Sigmoid colon (tissue), 7 donors: ENCODE results near the gene HLA-DQA1. TPM values are rescaled to one million over a fixed set of nuclear protein-coding genes. Genes with fewer than 3 reads are reported as not detected.
"Not testable (repeated sequence)": the region's sequence is repeated elsewhere in the genome, so short reads cannot be mapped to it uniquely, and the experiment has no call there.

ENCODE experiments used
- DNase-seq: peaks from one replicate; pipeline ENCODE4 v3.0.0-alpha.2; 2019
- H3K27ac ChIP-seq, 4 donors: fragments of 200-600 bp; sonication (generic); one replicate each; pipeline ENCODE4 v1.5.1; 2016 to 2019; ENCODE audit warnings: mild to moderate bottlenecking in 1 of 4
- H3K27me3 ChIP-seq, 3 donors: fragments of 200-600 bp; sonication (generic); one replicate each; pipeline ENCODE4 v1.5.1; 2019; ENCODE audit warnings: mild to moderate bottlenecking in 1 of 3
- H3K36me3 ChIP-seq, 4 donors: fragments of 200-600 bp; sonication (generic); one replicate each; pipeline ENCODE4 v1.5.1; 2016 to 2019
- H3K4me1 ChIP-seq, 4 donors: fragments of 200-600 bp; sonication (generic); one replicate each; pipeline ENCODE4 v1.5.1; 2017 to 2019
- H3K4me3 ChIP-seq, 4 donors: fragments of 200-600 bp; sonication (generic); one replicate each; pipeline ENCODE4 v1.5.1; 2017 to 2019; ENCODE audit warnings: mild to moderate bottlenecking in 2 of 4, moderate library complexity in 1 of 4
- H3K9me3 ChIP-seq, 4 donors: fragments of 200-600 bp in 3 of 4; sonication (generic) in 3 of 4; one replicate each; pipeline versions ENCODE4 v1.5.1 to v1.6.1; 2013 to 2019
- EP300 ChIP-seq, 4 donors: sonication (generic); formaldehyde crosslinking; IDR thresholded peaks; one replicate each; pipeline ENCODE4 v1.6.1; 2017; ENCODE audit warnings: antibody characterized with exemption in 4 of 4
- POLR2A ChIP-seq, 2 donors: fragments of 450-650 bp; IDR thresholded peaks; one replicate each; pipeline ENCODE4 v1.6.1; 2016; ENCODE audit warnings: antibody characterized with exemption in 2 of 2, mild to moderate bottlenecking in 2 of 2, moderate library complexity in 2 of 2
- POLR2AphosphoS5 ChIP-seq, 4 donors: sonication (generic); formaldehyde crosslinking; IDR thresholded peaks; one replicate each; pipeline ENCODE4 v1.6.1; 2017; ENCODE audit warnings: antibody characterized with exemption in 4 of 4
- WGBS, 2 donors: extraction: QIAGEN DNeasy Blood & Tissue Kit; methylation state at CpG; one replicate each; pipeline ENCODE4 v1.1.7; 2013; 5-methylcytosine and 5-hydroxymethylcytosine counted together
- intact Hi-C: fragments of 100-400 bp; cut with DNase I; formaldehyde crosslinking; loops from one replicate; pipeline ENCODE4 v1.15.1; 2023
- polyA plus RNA-seq, 3 donors: library from polyadenylated mRNA; stranded (reverse); fragments of 200-250 nt; gene quantifications; one replicate each; pipeline ENCODE4 v1.2.3, GENCODE V29; 2013
- total RNA-seq, 4 donors: library from RNA; depleted of rRNA; stranded (reverse); fragments of >200 nt; gene quantifications; one replicate each; pipeline ENCODE4 v1.1.0, GENCODE V29; 2016
- TF ChIP-seq, protein P1 (sequence below), 4 experiments: fragments of 450-650 bp in 3 of 4; fragments of 200-600 bp in 1 of 4; IDR thresholded peaks; one replicate each; pipeline ENCODE4 v1.5.1; 2016 to 2019; ENCODE audit warnings: antibody characterized with exemption in 4 of 4, mild to moderate bottlenecking in 3 of 4, moderate library complexity in 2 of 4
- donor health status: healthy with polysubstance abuse.
- donor health status: Bipolar disorder and iron deficiency.
- donor health status: healthy.

HLA-DQA1 gene
- total and polyA plus RNA-seq, 7 donors, result 0.16 to 250 (median 9.5) TPM

DNA sequence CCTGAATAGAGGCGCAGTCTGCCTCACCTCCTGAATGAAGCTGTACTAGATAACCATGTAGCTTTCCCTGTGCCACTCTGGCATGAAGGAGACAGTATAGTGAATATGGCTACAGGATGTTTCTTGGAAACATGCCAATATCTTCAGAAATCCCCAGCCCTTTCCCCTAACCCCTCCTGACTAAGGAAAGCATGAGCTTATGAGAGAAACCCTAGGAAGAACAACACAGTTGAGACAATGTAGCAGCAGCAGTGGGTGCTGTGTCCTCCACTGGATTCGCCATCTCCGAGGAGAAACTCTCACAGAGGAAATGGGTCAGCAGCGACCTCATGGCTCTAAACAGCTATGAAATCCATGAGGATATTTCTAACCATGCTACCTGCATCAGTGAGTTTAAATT lies 6.7 kb downstream of the HLA-DQA1 start:
- H3K27me3 ChIP-seq, result no peaks in the 10 kb centered on the region
- TF ChIP-seq EP300 (IDR thresholded peaks at IDR 0.05), result no peak
- TF ChIP-seq POLR2AphosphoS5 (IDR thresholded peaks at IDR 0.05), result no peak
- no peak for TF ChIP-seq POLR2A (IDR thresholded peaks at IDR 0.05)
- TF ChIP-seq, protein P1, sequence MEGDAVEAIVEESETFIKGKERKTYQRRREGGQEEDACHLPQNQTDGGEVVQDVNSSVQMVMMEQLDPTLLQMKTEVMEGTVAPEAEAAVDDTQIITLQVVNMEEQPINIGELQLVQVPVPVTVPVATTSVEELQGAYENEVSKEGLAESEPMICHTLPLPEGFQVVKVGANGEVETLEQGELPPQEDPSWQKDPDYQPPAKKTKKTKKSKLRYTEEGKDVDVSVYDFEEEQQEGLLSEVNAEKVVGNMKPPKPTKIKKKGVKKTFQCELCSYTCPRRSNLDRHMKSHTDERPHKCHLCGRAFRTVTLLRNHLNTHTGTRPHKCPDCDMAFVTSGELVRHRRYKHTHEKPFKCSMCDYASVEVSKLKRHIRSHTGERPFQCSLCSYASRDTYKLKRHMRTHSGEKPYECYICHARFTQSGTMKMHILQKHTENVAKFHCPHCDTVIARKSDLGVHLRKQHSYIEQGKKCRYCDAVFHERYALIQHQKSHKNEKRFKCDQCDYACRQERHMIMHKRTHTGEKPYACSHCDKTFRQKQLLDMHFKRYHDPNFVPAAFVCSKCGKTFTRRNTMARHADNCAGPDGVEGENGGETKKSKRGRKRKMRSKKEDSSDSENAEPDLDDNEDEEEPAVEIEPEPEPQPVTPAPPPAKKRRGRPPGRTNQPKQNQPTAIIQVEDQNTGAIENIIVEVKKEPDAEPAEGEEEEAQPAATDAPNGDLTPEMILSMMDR (IDR thresholded peaks at IDR 0.05), result no peak
- H3K4me1 ChIP-seq, result no peaks in the 10 kb centered on the region
- intact Hi-C loops, result loop anchor here (5.0 kb wide), 1 partner anchor 103 kb away; no protein-coding TSS in a partner anchor
- no peaks in the 10 kb centered on the region for H3K36me3 ChIP-seq
- H3K4me3 ChIP-seq, result no peak overlapping the region
- DNase-seq, result no peak
- WGBS, 2 donors, result 93 to 95% methylated on average over 4 of the region's 4 CpGs
- no peak overlapping the region for H3K27ac ChIP-seq
- H3K9me3 ChIP-seq, result no peaks in the 10 kb centered on the region

DNA sequence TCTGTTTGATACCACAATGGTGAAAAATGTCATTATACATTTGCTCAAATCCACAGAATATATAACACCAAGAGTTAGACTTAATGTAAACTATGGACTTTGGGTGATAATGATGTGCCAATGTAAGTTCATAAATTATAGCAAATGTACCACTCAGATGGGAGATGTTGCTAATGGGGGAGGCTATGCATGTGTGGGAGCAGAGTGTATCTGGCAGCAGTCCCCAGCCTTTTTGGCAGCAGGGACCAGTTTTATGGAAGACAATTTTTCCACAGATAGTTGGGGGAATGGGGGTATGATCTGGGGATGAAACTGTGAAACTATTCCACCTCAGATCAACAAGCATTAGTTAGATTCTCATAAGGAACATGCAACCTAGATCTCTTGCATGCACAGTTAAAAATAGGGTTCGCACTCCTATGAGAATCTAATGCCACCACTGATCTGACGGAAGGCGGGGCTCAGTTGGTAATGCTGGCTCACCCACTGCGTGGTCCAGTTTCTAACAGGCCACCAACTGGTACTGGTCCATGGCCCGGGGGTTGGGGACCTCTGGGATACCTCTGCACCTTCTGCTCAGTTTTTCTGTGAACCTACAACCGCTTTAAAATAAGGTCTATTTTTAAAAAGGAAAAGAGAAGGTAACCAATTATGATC lies 8.0 kb downstream of the HLA-DQA1 start:
- H3K9me3 ChIP-seq, result no peaks in the 10 kb centered on the region
- TF ChIP-seq POLR2A (IDR thresholded peaks at IDR 0.05), result no peak
- TF ChIP-seq EP300 (IDR thresholded peaks at IDR 0.05), result no peak
- TF ChIP-seq, protein P1 (IDR thresholded peaks at IDR 0.05), result no peak
- TF ChIP-seq POLR2AphosphoS5 (IDR thresholded peaks at IDR 0.05), result no peak
- H3K36me3 ChIP-seq, result no peaks in the 10 kb centered on the region
- WGBS, 2 donors, result 93 to 95% methylated on average over 6 of the region's 6 CpGs
- H3K27ac ChIP-seq, result no peak overlapping the region
- H3K4me1 ChIP-seq, result no peaks in the 10 kb centered on the region
- intact Hi-C loops, result no loop called here
- no peak for DNase-seq
- H3K27me3 ChIP-seq, result no peaks in the 10 kb centered on the region
- H3K4me3 ChIP-seq, result no peak overlapping the region

DNA sequence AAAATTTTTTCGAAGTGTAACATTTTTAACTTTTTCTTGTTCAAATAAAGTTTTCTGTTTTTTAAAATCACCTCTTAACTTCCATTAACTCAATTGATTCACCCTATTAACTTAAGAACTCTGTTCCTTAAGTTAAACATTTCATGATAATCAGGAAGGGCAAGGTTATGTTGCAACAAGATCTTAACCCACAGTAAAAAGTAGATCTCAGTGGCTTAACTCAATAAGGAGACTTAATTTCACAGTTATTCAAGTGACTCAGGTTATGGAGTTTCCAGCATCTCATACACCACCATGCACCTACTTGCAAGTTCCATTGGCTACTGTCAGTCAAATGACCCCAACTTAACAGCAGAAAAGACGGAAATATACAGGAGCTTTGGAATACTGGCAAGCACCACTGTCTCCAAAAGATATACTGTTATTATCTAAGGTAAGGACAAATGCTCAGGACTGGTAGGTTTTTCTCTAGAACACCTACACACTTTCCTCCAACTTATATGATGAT lies 18.1 kb downstream of the HLA-DQA1 start:
- no peaks in the 10 kb centered on the region for H3K4me1 ChIP-seq
- intact Hi-C loops, result no loop called here

DNA sequence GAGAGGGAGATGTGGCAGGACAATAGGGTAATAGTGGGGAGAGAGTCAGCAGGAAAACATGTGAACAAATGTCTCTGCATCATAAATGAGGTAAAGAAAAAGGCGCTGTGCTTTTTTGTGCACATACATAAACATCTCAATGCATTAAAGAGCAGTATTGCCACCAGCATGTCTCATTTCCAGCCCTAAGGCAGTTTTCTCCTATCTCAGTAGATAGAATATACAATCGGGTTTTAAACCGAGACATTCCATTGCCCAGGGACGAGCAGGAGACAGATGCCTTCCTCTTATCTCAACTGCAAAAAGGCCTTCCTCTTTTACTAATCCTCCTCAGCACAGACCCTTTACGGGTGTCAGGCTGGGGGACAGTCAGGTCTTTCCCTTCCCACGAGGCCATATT lies 20.1 kb downstream of the HLA-DQA1 start:
- WGBS, 2 donors, result 57 to 71% methylated on average over 5 of the region's 6 CpGs
- H3K4me3 ChIP-seq, H3K27ac ChIP-seq, DNase-seq, H3K27me3 ChIP-seq, H3K9me3 ChIP-seq, H3K36me3 ChIP-seq, intact Hi-C loops, H3K4me1 ChIP-seq: not testable (repeated sequence)

More for the DNA sequence above, 18.1 kb downstream of the HLA-DQA1 start:
- no peaks in the 10 kb centered on the region for H3K9me3 ChIP-seq
- no peaks in the 10 kb centered on the region for H3K36me3 ChIP-seq
- DNase-seq, result no peak
- WGBS, 2 donors, result 95 to 96% methylated on average over 2 of the region's 2 CpGs
- no peaks in the 10 kb centered on the region for H3K27me3 ChIP-seq
- H3K27ac ChIP-seq, result no peak overlapping the region
- H3K4me3 ChIP-seq, result no peak overlapping the region
- TF ChIP-seq, protein P1 (IDR thresholded peaks at IDR 0.05), result no peak
- TF ChIP-seq POLR2AphosphoS5 (IDR thresholded peaks at IDR 0.05), result no peak
- no peak for TF ChIP-seq EP300 (IDR thresholded peaks at IDR 0.05)
- TF ChIP-seq POLR2A (IDR thresholded peaks at IDR 0.05), result no peak

DNA sequence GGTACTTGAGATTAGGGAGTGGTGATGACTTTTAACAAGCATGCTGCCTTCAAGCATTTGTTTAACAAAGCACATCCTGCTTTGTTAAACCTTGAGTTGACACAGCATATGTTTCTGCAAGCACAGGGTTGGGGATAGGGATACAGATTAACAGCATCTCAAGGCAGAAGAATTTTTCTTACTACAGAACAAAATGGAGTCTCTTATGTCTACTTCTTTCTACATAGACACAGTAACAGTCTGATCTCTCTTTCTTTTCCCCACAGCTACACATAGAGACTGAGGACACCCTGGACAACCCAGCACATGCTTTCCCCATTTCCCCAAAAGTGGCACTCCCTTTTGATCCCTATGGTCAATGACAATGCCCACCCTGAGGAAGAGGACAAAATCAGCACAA lies 20.6 kb downstream of the HLA-DQA1 start:
- H3K27ac ChIP-seq, DNase-seq, H3K4me1 ChIP-seq, intact Hi-C loops, H3K36me3 ChIP-seq, H3K4me3 ChIP-seq, H3K27me3 ChIP-seq, H3K9me3 ChIP-seq: not testable (repeated sequence)
